Esophagus squamous epithelium (tissue), 4 donors: ENCODE data around the gene OSBPL10.

Experiments
- POLR2A ChIP-seq, 4 donors: fragments of 450-650 bp; IDR thresholded peaks; one replicate each; pipeline ENCODE4 v1.6.1; 2017; ENCODE audit warnings: antibody characterized with exemption in 4 of 4, mild to moderate bottlenecking in 4 of 4, moderate library complexity in 3 of 4
- TF ChIP-seq, protein P1 (sequence below), 6 experiments: fragments of 450-650 bp in 4 of 6; fragments of 200-600 bp in 2 of 6; sonication (generic) in 2 of 6; IDR thresholded peaks; one replicate each; pipeline ENCODE4 v1.5.1; 2016 to 2019; ENCODE audit warnings: antibody characterized with exemption in 6 of 6, mild to moderate bottlenecking in 4 of 6, moderate library complexity in 4 of 6

DNA sequence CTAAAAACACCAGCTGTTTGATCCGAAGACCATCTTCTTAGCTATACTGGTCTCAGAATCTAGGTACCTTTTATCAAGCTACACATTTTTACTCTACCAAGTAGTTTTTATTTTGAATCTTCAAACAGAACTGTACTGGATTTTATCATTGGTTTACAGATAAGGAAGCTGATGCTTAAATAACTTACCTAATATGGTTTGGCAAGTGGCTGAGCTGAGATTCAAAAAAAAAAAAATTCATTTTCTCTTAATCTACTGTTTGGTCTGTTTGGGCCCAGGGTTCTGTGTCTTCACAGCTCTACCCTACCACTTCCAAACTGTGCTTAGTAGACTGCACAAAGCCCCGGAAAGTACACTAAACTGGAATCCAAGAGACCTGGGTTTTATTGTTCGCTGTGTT, 36.2 kb upstream of the OSBPL10 start:
- TF ChIP-seq, protein P1, sequence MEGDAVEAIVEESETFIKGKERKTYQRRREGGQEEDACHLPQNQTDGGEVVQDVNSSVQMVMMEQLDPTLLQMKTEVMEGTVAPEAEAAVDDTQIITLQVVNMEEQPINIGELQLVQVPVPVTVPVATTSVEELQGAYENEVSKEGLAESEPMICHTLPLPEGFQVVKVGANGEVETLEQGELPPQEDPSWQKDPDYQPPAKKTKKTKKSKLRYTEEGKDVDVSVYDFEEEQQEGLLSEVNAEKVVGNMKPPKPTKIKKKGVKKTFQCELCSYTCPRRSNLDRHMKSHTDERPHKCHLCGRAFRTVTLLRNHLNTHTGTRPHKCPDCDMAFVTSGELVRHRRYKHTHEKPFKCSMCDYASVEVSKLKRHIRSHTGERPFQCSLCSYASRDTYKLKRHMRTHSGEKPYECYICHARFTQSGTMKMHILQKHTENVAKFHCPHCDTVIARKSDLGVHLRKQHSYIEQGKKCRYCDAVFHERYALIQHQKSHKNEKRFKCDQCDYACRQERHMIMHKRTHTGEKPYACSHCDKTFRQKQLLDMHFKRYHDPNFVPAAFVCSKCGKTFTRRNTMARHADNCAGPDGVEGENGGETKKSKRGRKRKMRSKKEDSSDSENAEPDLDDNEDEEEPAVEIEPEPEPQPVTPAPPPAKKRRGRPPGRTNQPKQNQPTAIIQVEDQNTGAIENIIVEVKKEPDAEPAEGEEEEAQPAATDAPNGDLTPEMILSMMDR (IDR thresholded peaks at IDR 0.05) = no peak
- no peak for TF ChIP-seq POLR2A (IDR thresholded peaks at IDR 0.05)
